Measurements from ENCODE around the gene FST.

GRCh38 chr5:53445569-53445968, 34.9 kb upstream of the FST start:
- TF ChIP-seq CTCF (IDR thresholded peaks at IDR 0.05; ENCODE audit: low read depth, low read length, poor library complexity, severe bottlenecking) (no peak), EZH2phosphoT487 (IDR thresholded peaks at IDR 0.05; ENCODE audit: borderline replicate concordance, low read length) (no peak)
